SK-N-SH treated with all-trans-retinoic acid at 6 μM for 48 hours (cell line): Measurements from ENCODE around the gene SNX32.

Experiments used
- ESRRG ChIP-seq: fragments of 250-450 bp; sonication (Bioruptor Pico); IDR thresholded peaks from 2 replicates; pipeline ENCODE4 v1.6.1; 2021; ENCODE audit warnings: mild to moderate bottlenecking
- PPARA ChIP-seq: fragments of 250-450 bp; sonication (Bioruptor Pico); IDR thresholded peaks from 2 replicates; pipeline ENCODE4 v1.5.0; 2020; ENCODE audit warnings: mild to moderate bottlenecking, borderline replicate concordance
- SNAI2 ChIP-seq: fragments of 250-450 bp; sonication (Bioruptor Pico); IDR thresholded peaks from 2 replicates; pipeline ENCODE4 v1.5.0; 2020; ENCODE audit warnings: mild to moderate bottlenecking, moderate library complexity
- TCF4 ChIP-seq: fragments of 250-450 bp; sonication (Bioruptor Pico); IDR thresholded peaks from 2 replicates; pipeline ENCODE4 v1.8.0; 2021; ENCODE audit warnings: mild to moderate bottlenecking, moderate library complexity, borderline replicate concordance
- ZFP3 ChIP-seq: fragments of 250-450 bp; sonication (Bioruptor Pico); IDR thresholded peaks from 2 replicates; pipeline ENCODE4 v1.5.0; 2020; ENCODE audit warnings: mild to moderate bottlenecking, moderate library complexity
- TF ChIP-seq, protein P1 (sequence below): fragments of 250-450 bp; sonication (Bioruptor Pico); IDR thresholded peaks from 2 replicates; pipeline ENCODE4 v1.5.0; 2020; ENCODE audit warnings: mild to moderate bottlenecking, moderate library complexity
- TF ChIP-seq, protein P2 (sequence below): fragments of 250-450 bp; sonication (Bioruptor Pico); IDR thresholded peaks from 2 replicates; pipeline ENCODE4 v1.8.0; 2020; ENCODE audit warnings: mild to moderate bottlenecking, moderate library complexity, borderline replicate concordance
- TF ChIP-seq, protein P3 (sequence below): fragments of 250-450 bp; sonication (Bioruptor Pico); IDR thresholded peaks from 2 replicates; pipeline ENCODE4 v1.8.0; 2021; ENCODE audit warnings: low read depth, mild to moderate bottlenecking, moderate library complexity, borderline replicate concordance

DNA sequence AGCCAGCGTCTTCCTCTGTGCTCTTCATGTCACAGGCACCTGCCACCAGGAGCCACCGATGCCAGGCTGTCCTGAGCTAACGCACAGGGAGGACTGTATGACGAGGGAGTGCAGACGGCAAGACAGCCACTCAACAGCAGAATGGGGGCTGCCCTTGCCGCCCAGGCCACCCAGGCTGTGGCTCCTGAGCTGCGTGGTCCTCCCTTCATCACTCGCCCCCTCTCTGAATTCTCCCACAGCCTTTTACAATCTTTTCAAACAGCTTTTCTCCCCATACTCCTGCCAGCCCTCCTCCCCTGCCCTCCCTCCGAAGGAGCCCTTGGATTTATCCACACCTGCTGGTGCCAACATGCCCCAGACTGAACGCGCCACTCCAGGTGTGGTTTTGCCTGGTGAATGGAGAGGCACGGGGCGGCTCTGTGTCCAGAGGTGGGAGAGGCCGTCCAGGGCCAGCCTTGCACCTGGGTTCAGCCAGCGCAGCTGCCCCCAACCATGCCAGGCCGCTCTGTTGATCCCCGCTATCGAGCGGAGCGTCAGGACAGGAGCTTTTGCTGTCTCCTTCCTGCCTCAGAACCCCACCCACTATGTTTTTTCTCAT, 24.9 kb upstream of the SNX32 start:
- TF ChIP-seq, protein P1, sequence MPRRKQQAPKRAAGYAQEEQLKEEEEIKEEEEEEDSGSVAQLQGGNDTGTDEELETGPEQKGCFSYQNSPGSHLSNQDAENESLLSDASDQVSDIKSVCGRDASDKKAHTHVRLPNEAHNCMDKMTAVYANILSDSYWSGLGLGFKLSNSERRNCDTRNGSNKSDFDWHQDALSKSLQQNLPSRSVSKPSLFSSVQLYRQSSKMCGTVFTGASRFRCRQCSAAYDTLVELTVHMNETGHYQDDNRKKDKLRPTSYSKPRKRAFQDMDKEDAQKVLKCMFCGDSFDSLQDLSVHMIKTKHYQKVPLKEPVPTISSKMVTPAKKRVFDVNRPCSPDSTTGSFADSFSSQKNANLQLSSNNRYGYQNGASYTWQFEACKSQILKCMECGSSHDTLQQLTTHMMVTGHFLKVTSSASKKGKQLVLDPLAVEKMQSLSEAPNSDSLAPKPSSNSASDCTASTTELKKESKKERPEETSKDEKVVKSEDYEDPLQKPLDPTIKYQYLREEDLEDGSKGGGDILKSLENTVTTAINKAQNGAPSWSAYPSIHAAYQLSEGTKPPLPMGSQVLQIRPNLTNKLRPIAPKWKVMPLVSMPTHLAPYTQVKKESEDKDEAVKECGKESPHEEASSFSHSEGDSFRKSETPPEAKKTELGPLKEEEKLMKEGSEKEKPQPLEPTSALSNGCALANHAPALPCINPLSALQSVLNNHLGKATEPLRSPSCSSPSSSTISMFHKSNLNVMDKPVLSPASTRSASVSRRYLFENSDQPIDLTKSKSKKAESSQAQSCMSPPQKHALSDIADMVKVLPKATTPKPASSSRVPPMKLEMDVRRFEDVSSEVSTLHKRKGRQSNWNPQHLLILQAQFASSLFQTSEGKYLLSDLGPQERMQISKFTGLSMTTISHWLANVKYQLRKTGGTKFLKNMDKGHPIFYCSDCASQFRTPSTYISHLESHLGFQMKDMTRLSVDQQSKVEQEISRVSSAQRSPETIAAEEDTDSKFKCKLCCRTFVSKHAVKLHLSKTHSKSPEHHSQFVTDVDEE = no peak
- TF ChIP-seq ZFP3 (CRISPR knock-in tag) (no peak), PPARA (CRISPR knock-in tag) (no peak), TCF4 (no peak), SNAI2 (no peak), ESRRG (no peak)
- TF ChIP-seq, protein P2, sequence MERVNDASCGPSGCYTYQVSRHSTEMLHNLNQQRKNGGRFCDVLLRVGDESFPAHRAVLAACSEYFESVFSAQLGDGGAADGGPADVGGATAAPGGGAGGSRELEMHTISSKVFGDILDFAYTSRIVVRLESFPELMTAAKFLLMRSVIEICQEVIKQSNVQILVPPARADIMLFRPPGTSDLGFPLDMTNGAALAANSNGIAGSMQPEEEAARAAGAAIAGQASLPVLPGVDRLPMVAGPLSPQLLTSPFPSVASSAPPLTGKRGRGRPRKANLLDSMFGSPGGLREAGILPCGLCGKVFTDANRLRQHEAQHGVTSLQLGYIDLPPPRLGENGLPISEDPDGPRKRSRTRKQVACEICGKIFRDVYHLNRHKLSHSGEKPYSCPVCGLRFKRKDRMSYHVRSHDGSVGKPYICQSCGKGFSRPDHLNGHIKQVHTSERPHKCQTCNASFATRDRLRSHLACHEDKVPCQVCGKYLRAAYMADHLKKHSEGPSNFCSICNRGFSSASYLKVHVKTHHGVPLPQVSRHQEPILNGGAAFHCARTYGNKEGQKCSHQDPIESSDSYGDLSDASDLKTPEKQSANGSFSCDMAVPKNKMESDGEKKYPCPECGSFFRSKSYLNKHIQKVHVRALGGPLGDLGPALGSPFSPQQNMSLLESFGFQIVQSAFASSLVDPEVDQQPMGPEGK (CRISPR knock-in tag) = no peak
- TF ChIP-seq, protein P3, sequence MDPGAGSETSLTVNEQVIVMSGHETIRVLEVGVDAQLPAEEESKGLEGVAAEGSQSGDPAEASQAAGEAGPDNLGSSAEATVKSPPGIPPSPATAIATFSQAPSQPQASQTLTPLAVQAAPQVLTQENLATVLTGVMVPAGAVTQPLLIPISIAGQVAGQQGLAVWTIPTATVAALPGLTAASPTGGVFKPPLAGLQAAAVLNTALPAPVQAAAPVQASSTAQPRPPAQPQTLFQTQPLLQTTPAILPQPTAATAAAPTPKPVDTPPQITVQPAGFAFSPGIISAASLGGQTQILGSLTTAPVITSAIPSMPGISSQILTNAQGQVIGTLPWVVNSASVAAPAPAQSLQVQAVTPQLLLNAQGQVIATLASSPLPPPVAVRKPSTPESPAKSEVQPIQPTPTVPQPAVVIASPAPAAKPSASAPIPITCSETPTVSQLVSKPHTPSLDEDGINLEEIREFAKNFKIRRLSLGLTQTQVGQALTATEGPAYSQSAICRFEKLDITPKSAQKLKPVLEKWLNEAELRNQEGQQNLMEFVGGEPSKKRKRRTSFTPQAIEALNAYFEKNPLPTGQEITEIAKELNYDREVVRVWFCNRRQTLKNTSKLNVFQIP (CRISPR knock-in tag) = no peak
